Progenitor cell of endocrine pancreas (in vitro differentiated cells): Measurements from ENCODE around the gene INTS3. TPM values are rescaled to one million over a fixed set of nuclear protein-coding genes. Genes with fewer than 3 reads are reported as not detected.

Source experiments
- DNase-seq: peaks from one replicate; pipeline ENCODE4 v3.0.0; 2021; ENCODE audit warnings: low spot score; ENCODE audit not compliant: unreplicated experiment
- H3K27ac Mint-ChIP-seq: 2 replicates; pipeline ENCODE4 v1.8.0; 2021; ENCODE audit warnings: mild to moderate bottlenecking, moderate library complexity, mixed read lengths
- H3K27me3 Mint-ChIP-seq: 2 replicates; pipeline ENCODE4 v1.8.0; 2021; ENCODE audit warnings: mixed read lengths
- H3K36me3 Mint-ChIP-seq: 2 replicates; pipeline ENCODE4 v1.8.0; 2022; ENCODE audit warnings: mixed read lengths; ENCODE audit not compliant: insufficient read depth
- H3K4me1 Mint-ChIP-seq: 2 replicates; pipeline ENCODE4 v1.8.0; 2021; ENCODE audit warnings: low read depth, mixed read lengths
- H3K4me3 Mint-ChIP-seq: 2 replicates; pipeline ENCODE4 v1.8.0; 2021; ENCODE audit warnings: low read depth, mild to moderate bottlenecking, moderate library complexity, mixed read lengths
- H3K9me3 Mint-ChIP-seq: 2 replicates; pipeline ENCODE4 v1.8.0; 2021; ENCODE audit warnings: low read depth, mixed read lengths
- total RNA-seq: library from RNA; stranded (reverse); gene quantifications from 2 replicates; pipeline ENCODE4 v1.2.1, GENCODE V29; 2021
- TF ChIP-seq, protein P1 (sequence below): fragments of 200-600 bp; sonication (generic); IDR thresholded peaks from one replicate; pipeline ENCODE4 v1.5.0; 2021; ENCODE audit warnings: antibody characterized with exemption, mild to moderate bottlenecking; ENCODE audit not compliant: unreplicated experiment

INTS3 gene
- total RNA-seq, 1 donor from 2014 or later, result 152 TPM

DNA sequence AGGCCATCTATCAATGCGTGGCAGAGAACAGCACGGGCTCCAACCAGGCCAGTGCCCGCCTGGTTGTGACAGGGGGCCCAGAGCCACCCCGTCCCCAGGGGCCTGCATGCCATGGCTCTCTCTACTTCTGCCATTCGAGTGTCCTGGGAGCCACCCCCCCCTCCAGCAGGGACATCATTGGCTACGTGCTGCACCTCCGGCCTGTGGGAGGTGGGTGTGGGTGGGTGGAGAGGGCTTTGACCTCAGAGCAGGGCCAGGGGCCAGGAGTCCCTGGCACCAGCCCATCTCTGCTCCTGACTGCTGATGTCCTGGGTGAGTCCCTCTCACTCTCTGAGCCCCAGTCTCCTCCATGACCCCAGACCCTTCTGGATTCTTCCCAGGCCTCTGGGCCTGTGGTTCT lies 72.7 kb downstream of the INTS3 start:
- Mint-ChIP-seq H3K27me3 (no peaks in the 10 kb centered on the region), H3K4me1 (no peaks in the 10 kb centered on the region), H3K4me3 (no peak overlapping the region), H3K27ac (peak overlapping the region; percentile 37), H3K36me3 (peaks cover 3% of the 10 kb centered on the region), H3K9me3 (no peaks in the 10 kb centered on the region)
- TF ChIP-seq, protein P1, sequence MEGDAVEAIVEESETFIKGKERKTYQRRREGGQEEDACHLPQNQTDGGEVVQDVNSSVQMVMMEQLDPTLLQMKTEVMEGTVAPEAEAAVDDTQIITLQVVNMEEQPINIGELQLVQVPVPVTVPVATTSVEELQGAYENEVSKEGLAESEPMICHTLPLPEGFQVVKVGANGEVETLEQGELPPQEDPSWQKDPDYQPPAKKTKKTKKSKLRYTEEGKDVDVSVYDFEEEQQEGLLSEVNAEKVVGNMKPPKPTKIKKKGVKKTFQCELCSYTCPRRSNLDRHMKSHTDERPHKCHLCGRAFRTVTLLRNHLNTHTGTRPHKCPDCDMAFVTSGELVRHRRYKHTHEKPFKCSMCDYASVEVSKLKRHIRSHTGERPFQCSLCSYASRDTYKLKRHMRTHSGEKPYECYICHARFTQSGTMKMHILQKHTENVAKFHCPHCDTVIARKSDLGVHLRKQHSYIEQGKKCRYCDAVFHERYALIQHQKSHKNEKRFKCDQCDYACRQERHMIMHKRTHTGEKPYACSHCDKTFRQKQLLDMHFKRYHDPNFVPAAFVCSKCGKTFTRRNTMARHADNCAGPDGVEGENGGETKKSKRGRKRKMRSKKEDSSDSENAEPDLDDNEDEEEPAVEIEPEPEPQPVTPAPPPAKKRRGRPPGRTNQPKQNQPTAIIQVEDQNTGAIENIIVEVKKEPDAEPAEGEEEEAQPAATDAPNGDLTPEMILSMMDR, result no peak
- no peak for DNase-seq

- Mint-ChIP-seq H3K27me3 (no peaks in the 10 kb centered on the region), H3K27ac (peak overlapping the region; percentile 37), H3K4me3 (no peak overlapping the region)
These were observed 73.3 kb downstream of the INTS3 start for GRCh38 chr1:153801028-153801625.

DNA sequence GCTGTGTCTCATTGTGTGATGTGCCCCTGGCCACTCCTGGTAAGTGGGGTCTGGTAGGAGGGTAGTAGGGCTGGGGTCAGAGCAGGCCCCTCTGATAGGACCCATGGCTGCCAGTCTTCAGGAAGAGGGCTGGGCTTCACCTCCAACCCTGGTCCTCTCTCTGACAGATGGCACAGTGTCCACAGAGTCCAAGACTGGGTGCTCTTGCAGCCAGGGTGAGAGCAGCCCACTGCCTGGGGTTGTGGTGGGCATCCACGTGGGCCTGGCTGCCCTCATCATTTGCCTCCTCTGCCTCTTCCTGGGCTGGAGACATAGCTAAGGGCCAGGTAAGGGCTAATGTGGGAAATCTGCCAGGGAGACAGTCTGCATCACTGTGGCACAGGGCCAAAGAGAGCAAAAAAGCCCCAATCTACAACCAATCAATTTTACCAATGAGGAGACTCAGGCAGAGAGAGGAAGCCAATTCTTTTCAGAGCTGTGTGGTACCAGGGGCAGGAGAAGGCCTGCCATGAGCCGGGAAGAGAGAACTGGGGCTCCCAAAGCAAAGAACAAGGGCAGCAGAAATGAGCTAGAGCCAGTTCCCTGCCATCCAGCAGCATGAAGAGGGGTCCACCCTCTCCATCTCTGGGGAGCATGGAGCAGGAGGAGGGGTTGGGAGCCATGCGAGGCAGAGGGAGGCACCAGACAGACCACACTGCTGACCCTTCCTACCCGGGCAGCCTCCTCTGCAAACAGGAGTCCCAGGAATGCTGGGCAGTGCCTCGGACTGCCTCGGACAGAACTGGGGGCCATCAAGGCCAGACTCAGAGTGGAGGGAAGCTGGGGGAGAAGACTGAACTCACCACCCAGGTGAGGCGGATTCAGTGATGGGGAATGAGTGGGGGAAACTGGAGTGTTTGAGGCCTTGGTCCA lies 74.2 kb downstream of the INTS3 start:
- DNase-seq, result no peak
- H3K36me3 Mint-ChIP-seq, result peaks cover 4% of the 10 kb centered on the region
- no peak overlapping the region for H3K27ac Mint-ChIP-seq
- H3K4me3 Mint-ChIP-seq, result no peak overlapping the region
- no peaks in the 10 kb centered on the region for H3K4me1 Mint-ChIP-seq
- TF ChIP-seq, protein P1, result no peak
- H3K9me3 Mint-ChIP-seq, result no peaks in the 10 kb centered on the region
- no peaks in the 10 kb centered on the region for H3K27me3 Mint-ChIP-seq

More at GRCh38 chr1:153801028-153801625, 73.3 kb downstream of the INTS3 start:
- no peak for DNase-seq
- no peaks in the 10 kb centered on the region for H3K4me1 Mint-ChIP-seq
- peaks cover 3% of the 10 kb centered on the region for H3K36me3 Mint-ChIP-seq
- TF ChIP-seq, protein P1, result no peak
- H3K9me3 Mint-ChIP-seq, result no peaks in the 10 kb centered on the region

- Mint-ChIP-seq H3K4me1 (no peaks in the 10 kb centered on the region), H3K9me3 (no peaks in the 10 kb centered on the region), H3K27me3 (no peaks in the 10 kb centered on the region), H3K36me3 (peaks cover 10% of the 10 kb centered on the region), H3K27ac (no peak overlapping the region), H3K4me3 (no peak overlapping the region)
- TF ChIP-seq, protein P1, result no peak
- no peak for DNase-seq
These were observed 75.7 kb downstream of the INTS3 start for GRCh38 chr1:153803470-153804056.

DNA sequence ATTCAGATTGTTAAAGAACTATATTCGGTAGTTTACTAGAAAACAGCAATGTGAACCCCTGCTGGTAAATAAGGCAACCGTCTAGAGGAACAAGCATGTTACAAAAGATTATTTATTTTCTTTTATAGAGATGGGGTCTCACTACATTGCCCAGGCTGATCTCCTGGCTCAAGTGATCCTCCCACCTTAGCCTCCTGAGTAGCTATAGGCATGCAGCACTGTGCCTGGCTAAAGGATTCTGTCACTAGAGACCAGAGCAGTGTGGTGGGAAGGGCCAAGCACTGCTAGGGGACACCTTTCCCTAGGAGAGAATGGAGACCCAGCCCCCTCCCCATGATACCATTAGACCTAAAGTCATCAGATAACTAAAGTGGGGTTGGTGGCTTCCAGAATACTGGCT lies 76.3 kb downstream of the INTS3 start:
- peak overlapping the region; percentile 74 for H3K27ac Mint-ChIP-seq
- TF ChIP-seq, protein P1, result no peak

More for the DNA sequence above, 76.3 kb downstream of the INTS3 start:
- H3K9me3 Mint-ChIP-seq, result no peaks in the 10 kb centered on the region
- H3K27me3 Mint-ChIP-seq, result no peaks in the 10 kb centered on the region
- DNase-seq, result no peak
- H3K4me3 Mint-ChIP-seq, result no peak overlapping the region
- no peaks in the 10 kb centered on the region for H3K4me1 Mint-ChIP-seq
- H3K36me3 Mint-ChIP-seq, result peaks cover 10% of the 10 kb centered on the region
